GM12878 (cell line): ENCODE data around the gene ADAMTS17. TPM values are rescaled to one million over a fixed set of nuclear protein-coding genes. Genes with fewer than 3 reads are reported as not detected.

Source experiments
- ATAC-seq: fragments of 200-7000 bp; cut with Tn5 transposase; 3 replicates; pipeline ENCODE4 v1.9.1; 2020; ENCODE audit warnings: mild to moderate bottlenecking, moderate library complexity
- BruUV-seq: library from RNA; stranded (reverse); fragments of 400-500 nt; replicated peaks from 2 replicates; lab custom pipeline; 2021; lab: Mats Ljungman, UMichigan
- CTCF ChIA-PET: fragments of 300-600 bp; sonication (Branson Sonifier 250); formaldehyde crosslinking; extraction: SDS; loops from one replicate; lab custom pipeline; 2021; ENCODE audit warnings: inconsistent platforms; lab: Yijun Ruan, JAX
- POLR2A ChIA-PET: fragments of 350-600 bp; formaldehyde crosslinking; extraction: SDS; loops from one replicate; lab custom pipeline; 2021; ENCODE audit warnings: inconsistent platforms; lab: Charles Lee
- RAD21 ChIA-PET: fragments of 300-600 bp; sonication (Branson Sonifier 250); formaldehyde crosslinking; loops from one replicate; lab custom pipeline; 2023; ENCODE audit warnings: antibody characterized with exemption; ENCODE audit not compliant: unreplicated experiment; lab: Charles Lee
- SMC1A ChIA-PET: fragments of 300-600 bp; sonication (Branson Sonifier 250); formaldehyde crosslinking; loops from one replicate; lab custom pipeline; 2023; ENCODE audit not compliant: unreplicated experiment, uncharacterized antibody; lab: Charles Lee
- DNase-seq: peaks from one replicate; pipeline ENCODE4 v3.0.0-alpha.2; 2011; ENCODE audit warnings: low read depth, low spot score
- FAIRE-seq: peaks from 3 replicates; lab custom pipeline; 2011; peaks lifted over from hg19 to GRCh38; lab: Jason Lieb, UNC
- H2AFZ ChIP-seq: 2 replicates; pipeline ENCODE4 v1.6.0; 2011; ENCODE audit warnings: low read depth, low read length, control low read depth; ENCODE audit not compliant: control insufficient read depth
- H3K27ac ChIP-seq: 2 replicates; pipeline ENCODE4 v1.5.1; 2011; ENCODE audit warnings: control low read depth; ENCODE audit not compliant: control insufficient read depth, insufficient read depth
- H3K27me3 ChIP-seq, 2 experiments: replicated peaks in 1 of 2; 2 replicates each; pipeline versions ENCODE4 v1.6.0 to v1.6.1; 2011; ENCODE audit warnings: low read length in 1 of 2; ENCODE audit not compliant: control insufficient read depth in 2 of 2, insufficient read depth in 2 of 2
- H3K36me3 ChIP-seq, 2 experiments: 2 replicates each; pipeline ENCODE4 v1.5.1; 2011; ENCODE audit warnings: low read length in 1 of 2; ENCODE audit not compliant: control insufficient read depth in 2 of 2, insufficient read depth in 2 of 2
- H3K4me1 ChIP-seq: 2 replicates; pipeline ENCODE4 v1.6.1; 2011; ENCODE audit warnings: mild to moderate bottlenecking, low read length, moderate library complexity, mixed read lengths; ENCODE audit not compliant: control insufficient read depth, insufficient read depth
- H3K4me2 ChIP-seq: 2 replicates; pipeline ENCODE4 v1.6.0; 2011; ENCODE audit warnings: control low read depth; ENCODE audit not compliant: control insufficient read depth, insufficient read depth
- H3K4me3 ChIP-seq: fragments of 200-600 bp; sonication (generic); 2 replicates; pipeline ENCODE4 v1.5.1; 2016
- H3K79me2 ChIP-seq: 2 replicates; pipeline ENCODE4 v1.6.0; 2011; ENCODE audit warnings: low read length; ENCODE audit not compliant: control insufficient read depth, insufficient read depth
- H3K9ac ChIP-seq: 2 replicates; pipeline ENCODE4 v1.8.0; 2011; ENCODE audit warnings: low read length, control low read depth, mixed read lengths; ENCODE audit not compliant: control insufficient read depth, insufficient read depth
- H3K9me3 ChIP-seq: replicated peaks from 3 replicates; pipeline ENCODE4 v1.5.1; 2011; ENCODE audit warnings: mild to moderate bottlenecking, low read length; ENCODE audit not compliant: control insufficient read depth, insufficient read depth
- H4K20me1 ChIP-seq: 2 replicates; pipeline ENCODE4 v1.6.0; 2011; ENCODE audit not compliant: control insufficient read depth, insufficient read depth
- GATAD2B ChIP-seq: fragments of 450-650 bp; conservative IDR thresholded peaks from 2 replicates; pipeline ENCODE4 v1.6.1; 2017; ENCODE audit warnings: low read depth, mild to moderate bottlenecking, moderate library complexity
- JUNB ChIP-seq: IDR thresholded peaks from 2 replicates; pipeline ENCODE4 v1.6.1; 2016; ENCODE audit warnings: antibody characterized with exemption, mild to moderate bottlenecking
- NR2C2 ChIP-seq: IDR thresholded peaks from 2 replicates; pipeline ENCODE4 v1.6.1; 2011; ENCODE audit warnings: borderline replicate concordance, low read depth; ENCODE audit not compliant: control insufficient read depth, insufficient read length
- PAX8 ChIP-seq: fragments of 450-650 bp; IDR thresholded peaks from 2 replicates; pipeline ENCODE4 v1.6.1; 2017; ENCODE audit warnings: mild to moderate bottlenecking, moderate library complexity
- RCOR1 ChIP-seq: conservative IDR thresholded peaks from 2 replicates; pipeline ENCODE4 v1.6.1; 2012; ENCODE audit warnings: low read depth, low read length, improper control_type of control experiment
- RFX5 ChIP-seq: IDR thresholded peaks from 2 replicates; pipeline ENCODE4 v1.6.1; 2011; ENCODE audit warnings: low read depth, low read length, improper control_type of control experiment
- SIX5 ChIP-seq: IDR thresholded peaks from 2 replicates; pipeline ENCODE4 v1.6.1; 2011; ENCODE audit warnings: mild to moderate bottlenecking, low read depth, low read length, moderate library complexity; ENCODE audit not compliant: severe bottlenecking
- SMARCA5 ChIP-seq: fragments of 450-650 bp; IDR thresholded peaks from 2 replicates; pipeline ENCODE4 v1.6.1; 2017; ENCODE audit warnings: mild to moderate bottlenecking
- WRNIP1 ChIP-seq: IDR thresholded peaks from 2 replicates; pipeline ENCODE4 v1.6.1; 2011; ENCODE audit warnings: low read depth, low read length, improper control_type of control experiment, borderline replicate concordance
- YY1 ChIP-seq: IDR thresholded peaks from 2 replicates; pipeline ENCODE4 v1.6.1; 2011; ENCODE audit warnings: low read depth, mild to moderate bottlenecking, low read length
- WGBS: methylation state at CpG from one replicate; pipeline ENCODE4 v1.1.6; 2016; ENCODE audit warnings: low lambda C conversion rate; ENCODE audit not compliant: insufficient replicate concordance, insufficient coverage; ENCODE audit errors: missing lambda C conversion rate; 5-methylcytosine and 5-hydroxymethylcytosine counted together
- in situ Hi-C: fragments of 300-500 bp; cut with MboI; formaldehyde crosslinking; loops from 9 replicates; pipeline ENCODE4 v1.14.3; 2018; ENCODE audit warnings: mixed read lengths
- intact Hi-C: fragments of 100-400 bp; cut with micrococcal nuclease; formaldehyde crosslinking; loops from one replicate; pipeline ENCODE4 v1.14.2; 2022; ENCODE audit not compliant: unreplicated experiment
- polyA plus RNA-seq, 11 experiments: library from polyadenylated mRNA; depleted of rRNA in 4 of 11; unstranded in 6 of 11; stranded (reverse) in 5 of 11; fragments of >200 nt; fragmentation: Nextera tagmentation in 4 of 11; fragmentation: Illumina TruSeq in 1 of 11; extraction: Ambion mirVana in 4 of 11; extraction: Trizol in 1 of 11; gene quantifications; 1 replicate in 1 of 11; 2 replicates in 10 of 11; pipeline versions ENCODE4 v1.2.1 to v1.2.3, GENCODE V29; 2011 to 2016; ENCODE audit warnings: inconsistent platforms in 2 of 11, missing spikeins in 2 of 11, low read depth in 1 of 11
- total RNA-seq, 4 experiments: library from RNA; depleted of rRNA in 3 of 4; stranded (reverse); fragments of >200 nt in 3 of 4; fragmentation: Illumina TruSeq in 1 of 4; extraction: Trizol in 1 of 4; gene quantifications; 2 replicates each; pipeline versions ENCODE4 v1.2.1 to v1.2.3, GENCODE V29; 2013 to 2021
- TF ChIP-seq, protein P1 (sequence below): IDR thresholded peaks from 2 replicates; pipeline ENCODE4 v1.6.1; 2012; ENCODE audit warnings: low read length, inconsistent platforms
- TF ChIP-seq, protein P2 (sequence below): fragments of 450-650 bp; IDR thresholded peaks from 2 replicates; pipeline ENCODE4 v1.6.1; 2017; ENCODE audit warnings: mild to moderate bottlenecking, moderate library complexity
- TF ChIP-seq, protein P3 (sequence below): IDR thresholded peaks from 2 replicates; pipeline ENCODE4 v1.6.1; 2011; ENCODE audit warnings: low read depth, mild to moderate bottlenecking, low read length, moderate library complexity, borderline replicate concordance; ENCODE audit errors: extremely low read depth

ADAMTS17 gene
- total and polyA plus RNA-seq, 10 of the 15 experiments (the other 5 are each of a cell fraction or from before 2014, with no cell fraction given), result 0.04 to 0.50 (median 0.10) TPM; not detected in 4

DNA sequence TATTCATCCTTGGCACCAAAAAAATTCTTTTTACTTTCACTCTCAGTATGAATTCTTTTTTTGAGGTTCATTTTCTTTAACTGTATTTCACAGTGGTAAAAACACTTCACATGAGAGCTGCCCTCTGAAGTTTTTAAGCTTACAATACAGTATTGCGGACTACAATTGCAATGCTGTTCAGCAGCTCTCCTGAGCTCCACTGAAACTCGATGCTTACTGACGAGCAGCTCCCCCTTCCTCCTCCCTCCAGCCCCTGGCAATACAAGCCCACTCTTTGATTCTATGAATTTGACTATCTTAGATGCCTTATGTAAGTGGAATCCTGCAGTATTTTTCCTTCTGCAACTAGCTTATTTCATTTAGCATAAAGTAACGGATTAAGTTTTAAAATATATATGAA, 183.4 kb downstream of the ADAMTS17 start:
- no peak for ATAC-seq
- Histone ChIP-seq H3K9me3 (no peaks in the 10 kb centered on the region; the same call in 2 of the 3 replicates), H2AFZ (no peak overlapping the region), H4K20me1 (no peaks in the 10 kb centered on the region), H3K4me2 (no peak overlapping the region), H3K4me1 (no peaks in the 10 kb centered on the region), H3K4me3 (no peak overlapping the region), H3K27ac (no peak overlapping the region), H3K9ac (no peak overlapping the region), H3K27me3 (no peaks in the 10 kb centered on the region), H3K79me2 (no peaks in the 10 kb centered on the region), H3K36me3 (no peaks in the 10 kb centered on the region)
- intact Hi-C loops (no loop called here), in situ Hi-C loops (no loop called here)
- WGBS, result 27% methylated on average over 4 of the region's 4 CpGs
- no peak for DNase-seq
- ChIA-PET POLR2A (no interaction called here), SMC1A (interaction anchor here (1.6 kb wide), 1 partner anchor 124 kb away, joined by 3 read pairs; no protein-coding TSS in a partner anchor), CTCF (interaction anchor here (0.6 kb wide), 1 partner anchor 217 kb away, joined by 3 read pairs; no protein-coding TSS in a partner anchor), RAD21 (no interaction called here)
- FAIRE-seq, result no peak
- TF ChIP-seq NR2C2 (no peak), YY1 (no peak)
- TF ChIP-seq, protein P1, sequence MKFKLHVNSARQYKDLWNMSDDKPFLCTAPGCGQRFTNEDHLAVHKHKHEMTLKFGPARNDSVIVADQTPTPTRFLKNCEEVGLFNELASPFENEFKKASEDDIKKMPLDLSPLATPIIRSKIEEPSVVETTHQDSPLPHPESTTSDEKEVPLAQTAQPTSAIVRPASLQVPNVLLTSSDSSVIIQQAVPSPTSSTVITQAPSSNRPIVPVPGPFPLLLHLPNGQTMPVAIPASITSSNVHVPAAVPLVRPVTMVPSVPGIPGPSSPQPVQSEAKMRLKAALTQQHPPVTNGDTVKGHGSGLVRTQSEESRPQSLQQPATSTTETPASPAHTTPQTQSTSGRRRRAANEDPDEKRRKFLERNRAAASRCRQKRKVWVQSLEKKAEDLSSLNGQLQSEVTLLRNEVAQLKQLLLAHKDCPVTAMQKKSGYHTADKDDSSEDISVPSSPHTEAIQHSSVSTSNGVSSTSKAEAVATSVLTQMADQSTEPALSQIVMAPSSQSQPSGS, result no peak
- BruUV-seq, result no TSS peak

DNA sequence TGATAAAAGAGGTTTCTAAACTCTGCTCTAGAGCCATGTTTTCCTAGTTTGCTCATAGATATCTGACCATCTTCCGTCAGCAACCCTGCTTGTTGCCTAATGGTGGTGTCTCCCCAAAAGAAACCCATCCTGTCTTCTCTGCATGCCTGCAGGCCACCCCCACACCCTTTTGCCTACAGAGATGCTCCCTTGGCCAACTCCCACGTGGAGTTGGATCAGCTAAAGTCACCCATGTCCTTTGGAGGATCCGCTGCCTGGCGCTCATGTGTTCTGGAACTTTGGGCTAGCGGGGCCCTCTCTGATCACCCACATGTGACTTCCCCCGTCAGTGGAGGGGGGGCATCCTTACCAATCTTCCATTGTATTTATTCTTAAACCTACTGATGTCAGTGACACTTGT, 185.6 kb downstream of the ADAMTS17 start:
- Histone ChIP-seq H2AFZ (no peak overlapping the region), H3K36me3 (no peaks in the 10 kb centered on the region), H3K27me3 (no peaks in the 10 kb centered on the region), H3K4me3 (no peak overlapping the region), H4K20me1 (no peaks in the 10 kb centered on the region), H3K79me2 (no peaks in the 10 kb centered on the region), H3K9ac (no peak overlapping the region), H3K4me1 (no peaks in the 10 kb centered on the region), H3K27ac (no peak overlapping the region), H3K4me2 (no peak overlapping the region), H3K9me3 (no peaks in the 10 kb centered on the region; the same call in 2 of the 3 replicates)
- 54% methylated on average over 6 of the region's 6 CpGs for WGBS
- ChIA-PET SMC1A (no interaction called here), POLR2A (no interaction called here), RAD21 (no interaction called here), CTCF (no interaction called here)
- in situ Hi-C loops (no loop called here), intact Hi-C loops (no loop called here)
- FAIRE-seq (no peak), DNase-seq (no peak), ATAC-seq (no peak)
- no TSS peak for BruUV-seq
- TF ChIP-seq PAX8 (no peak), WRNIP1 (no peak), JUNB (no peak), SMARCA5 (no peak), RFX5 (no peak), GATAD2B (no peak), SIX5 (no peak), RCOR1 (no peak)
- TF ChIP-seq, protein P2, sequence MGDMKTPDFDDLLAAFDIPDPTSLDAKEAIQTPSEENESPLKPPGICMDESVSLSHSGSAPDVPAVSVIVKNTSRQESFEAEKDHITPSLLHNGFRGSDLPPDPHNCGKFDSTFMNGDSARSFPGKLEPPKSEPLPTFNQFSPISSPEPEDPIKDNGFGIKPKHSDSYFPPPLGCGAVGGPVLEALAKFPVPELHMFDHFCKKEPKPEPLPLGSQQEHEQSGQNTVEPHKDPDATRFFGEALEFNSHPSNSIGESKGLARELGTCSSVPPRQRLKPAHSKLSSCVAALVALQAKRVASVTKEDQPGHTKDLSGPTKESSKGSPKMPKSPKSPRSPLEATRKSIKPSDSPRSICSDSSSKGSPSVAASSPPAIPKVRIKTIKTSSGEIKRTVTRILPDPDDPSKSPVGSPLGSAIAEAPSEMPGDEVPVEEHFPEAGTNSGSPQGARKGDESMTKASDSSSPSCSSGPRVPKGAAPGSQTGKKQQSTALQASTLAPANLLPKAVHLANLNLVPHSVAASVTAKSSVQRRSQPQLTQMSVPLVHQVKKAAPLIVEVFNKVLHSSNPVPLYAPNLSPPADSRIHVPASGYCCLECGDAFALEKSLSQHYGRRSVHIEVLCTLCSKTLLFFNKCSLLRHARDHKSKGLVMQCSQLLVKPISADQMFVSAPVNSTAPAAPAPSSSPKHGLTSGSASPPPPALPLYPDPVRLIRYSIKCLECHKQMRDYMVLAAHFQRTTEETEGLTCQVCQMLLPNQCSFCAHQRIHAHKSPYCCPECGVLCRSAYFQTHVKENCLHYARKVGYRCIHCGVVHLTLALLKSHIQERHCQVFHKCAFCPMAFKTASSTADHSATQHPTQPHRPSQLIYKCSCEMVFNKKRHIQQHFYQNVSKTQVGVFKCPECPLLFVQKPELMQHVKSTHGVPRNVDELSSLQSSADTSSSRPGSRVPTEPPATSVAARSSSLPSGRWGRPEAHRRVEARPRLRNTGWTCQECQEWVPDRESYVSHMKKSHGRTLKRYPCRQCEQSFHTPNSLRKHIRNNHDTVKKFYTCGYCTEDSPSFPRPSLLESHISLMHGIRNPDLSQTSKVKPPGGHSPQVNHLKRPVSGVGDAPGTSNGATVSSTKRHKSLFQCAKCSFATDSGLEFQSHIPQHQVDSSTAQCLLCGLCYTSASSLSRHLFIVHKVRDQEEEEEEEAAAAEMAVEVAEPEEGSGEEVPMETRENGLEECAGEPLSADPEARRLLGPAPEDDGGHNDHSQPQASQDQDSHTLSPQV, result no peak
- TF ChIP-seq, protein P3, sequence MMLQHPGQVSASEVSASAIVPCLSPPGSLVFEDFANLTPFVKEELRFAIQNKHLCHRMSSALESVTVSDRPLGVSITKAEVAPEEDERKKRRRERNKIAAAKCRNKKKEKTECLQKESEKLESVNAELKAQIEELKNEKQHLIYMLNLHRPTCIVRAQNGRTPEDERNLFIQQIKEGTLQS, result no peak
